Right forelimb (tissue), 1 donor: ENCODE measurements around the gene WBP2.
"Not testable (repeated sequence)": the region's sequence is repeated elsewhere in the genome, so short reads cannot be mapped to it uniquely, and the experiment has no call there.

Source experiments
- DNase-seq: peaks from one replicate; pipeline ENCODE4 v3.0.0-alpha.2; 2018

WBP2 gene

DNA sequence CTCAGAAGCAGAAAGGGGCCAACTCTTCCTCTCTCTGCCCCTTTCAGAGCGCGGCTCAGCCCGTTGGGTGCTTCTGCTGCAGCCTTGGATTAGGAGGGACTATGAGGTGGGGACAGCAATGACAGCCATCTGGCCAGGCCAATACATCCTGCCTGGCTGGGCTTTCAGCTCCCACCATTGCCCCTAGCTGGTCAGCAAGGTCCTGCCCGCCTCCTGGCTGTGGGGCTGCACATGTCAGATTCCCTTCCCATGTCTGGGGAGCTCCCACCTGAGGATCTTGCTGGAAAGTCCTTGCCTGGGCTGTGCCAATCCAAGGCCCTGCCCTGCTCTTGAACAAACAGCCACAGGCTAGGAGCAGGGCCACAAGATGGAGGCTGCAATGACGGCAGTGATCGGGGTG, 33.3 kb upstream of the WBP2 start:
- no peak for DNase-seq

DNA sequence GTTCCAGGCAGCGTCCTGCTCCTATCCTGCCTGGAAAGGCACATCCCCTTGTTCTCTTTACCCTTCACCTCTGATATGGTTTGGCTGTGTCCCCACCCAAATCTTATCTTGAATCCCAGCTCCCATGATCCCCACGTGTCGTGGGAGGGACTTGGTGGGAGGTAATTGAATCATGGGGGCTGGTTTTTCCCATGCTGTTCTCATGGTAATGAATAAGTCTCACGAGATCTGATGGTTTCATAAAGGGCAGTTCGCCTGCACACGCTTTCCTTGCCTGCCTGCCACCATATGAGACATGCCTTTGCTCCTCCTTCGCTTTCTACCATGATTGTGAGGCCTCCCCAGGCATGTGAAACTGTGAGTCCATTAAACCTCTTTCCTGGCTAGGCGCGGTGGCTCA, 30.7 kb upstream of the WBP2 start:
- not testable (repeated sequence) for DNase-seq

DNA sequence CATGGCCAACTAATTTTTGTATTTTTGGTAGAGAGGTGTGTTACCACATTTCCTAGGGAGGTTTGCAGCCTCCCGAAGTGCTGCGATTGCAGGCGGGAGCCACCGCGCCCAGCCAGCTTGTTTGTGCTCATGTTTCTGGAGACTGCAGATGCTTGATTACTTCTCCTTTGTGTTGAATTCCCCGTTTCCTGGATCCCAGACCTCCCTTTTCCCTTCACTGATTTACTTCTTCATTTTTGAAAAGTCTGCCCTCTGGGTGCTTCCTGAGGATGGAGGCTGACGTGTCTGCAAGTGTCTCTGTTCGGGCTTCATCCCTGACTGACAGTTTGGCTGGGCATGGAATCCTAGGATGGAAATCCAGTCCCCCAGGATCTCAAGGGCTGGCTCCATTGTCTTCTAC, 30.3 kb upstream of the WBP2 start:
- DNase-seq = no peak

DNA sequence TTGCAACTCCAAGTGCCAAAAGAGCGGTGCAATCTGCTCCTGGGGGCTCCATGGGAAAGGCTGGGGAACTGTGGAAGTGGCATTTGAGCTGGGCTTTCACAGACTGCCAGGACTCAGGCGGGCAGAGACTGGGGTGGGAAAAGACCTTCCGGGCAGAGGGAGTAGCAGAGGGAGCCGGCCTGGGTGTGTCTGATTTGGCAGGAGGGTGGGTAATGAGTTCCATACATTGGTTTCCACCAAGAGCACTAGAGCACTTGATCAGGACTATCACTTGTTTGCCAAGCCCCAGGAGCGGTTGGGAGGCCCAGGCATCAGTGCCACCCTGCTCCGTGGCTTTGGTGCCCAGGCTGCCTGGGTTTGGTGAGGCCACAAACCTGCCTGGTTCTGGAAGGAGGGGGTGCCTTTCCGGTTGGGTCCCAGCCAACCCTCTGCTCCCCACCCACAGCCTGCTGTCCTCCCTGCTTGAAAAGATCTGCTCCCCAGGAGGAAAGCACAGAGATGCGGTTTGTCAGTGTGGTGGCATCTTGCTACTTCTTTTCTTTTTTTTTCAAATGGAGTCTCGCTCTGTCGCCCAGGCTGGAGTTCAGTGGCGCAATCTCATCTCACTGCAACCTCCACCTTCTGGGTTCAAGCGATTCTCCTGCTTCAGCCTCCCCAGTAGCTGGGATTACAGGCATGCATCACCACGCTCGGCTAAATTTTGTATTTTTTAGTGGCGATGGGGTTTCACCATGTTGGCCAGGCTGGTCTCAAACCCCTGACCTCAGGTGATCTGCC, 26.7 kb upstream of the WBP2 start:
- no peak for DNase-seq

DNA sequence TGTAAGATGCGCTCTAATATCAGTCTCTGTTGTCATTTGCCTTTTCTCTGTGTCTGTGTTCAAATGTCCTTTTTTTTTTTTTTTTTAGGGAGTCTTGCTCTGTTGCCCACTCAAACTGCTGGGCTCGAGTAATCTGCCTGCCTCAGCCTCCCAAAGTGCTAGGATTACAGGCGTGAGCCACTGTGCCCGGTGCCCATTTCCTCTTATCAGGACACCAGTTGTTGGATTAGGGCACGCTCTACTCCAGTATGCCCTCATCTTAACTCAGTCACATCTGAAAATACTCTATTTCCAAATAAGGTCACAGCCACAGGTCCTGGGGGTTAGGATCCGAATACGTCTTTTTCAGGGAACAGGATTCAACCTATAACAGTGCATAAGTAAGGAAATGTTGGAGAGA, 25.1 kb upstream of the WBP2 start:
- no peak for DNase-seq

DNA sequence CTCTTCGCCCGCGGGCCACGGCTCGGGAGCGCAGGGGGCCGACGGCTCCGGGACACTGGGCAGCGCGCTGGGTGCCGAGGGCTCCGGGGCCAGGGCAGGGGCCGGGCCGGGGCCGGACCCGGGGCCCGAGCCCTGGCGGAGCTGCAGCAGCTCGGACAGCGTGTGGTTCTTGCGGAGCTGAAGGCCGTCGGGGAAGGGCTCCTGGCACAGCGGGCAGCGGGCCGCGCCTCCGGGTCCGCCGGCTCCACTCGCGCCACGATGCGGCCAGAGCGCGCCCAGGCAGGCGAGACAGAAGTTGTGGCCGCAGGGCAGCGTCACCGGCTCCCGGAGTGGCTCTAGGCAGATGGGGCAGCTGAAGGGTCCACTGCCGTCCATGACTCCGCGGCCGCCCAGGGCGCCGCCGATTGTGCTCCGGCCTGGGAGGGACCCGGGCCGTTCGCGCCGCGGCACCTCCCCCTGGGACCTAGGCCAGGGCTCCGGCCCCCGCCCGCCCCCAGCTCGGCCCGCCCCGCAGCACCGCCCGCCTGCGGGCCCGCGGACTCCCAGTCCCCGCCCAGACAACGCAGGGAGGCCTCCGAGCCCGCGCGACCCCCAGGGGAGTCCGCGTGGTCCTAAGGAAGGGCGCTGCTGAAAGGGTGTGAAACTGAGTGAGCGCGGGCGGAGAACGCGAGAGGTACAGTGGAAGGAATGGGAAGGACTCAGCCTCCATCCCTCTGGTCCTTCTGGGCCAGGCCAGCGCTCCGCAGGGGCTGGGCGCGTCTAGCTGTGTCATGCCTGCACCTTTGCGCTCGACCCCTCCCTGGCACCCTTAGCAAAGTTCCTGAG, 23.3 kb upstream of the WBP2 start, which contains the start of gene TRIM47:
TSS of gene TRIM47 (minus strand) at position 408 of the 825 bp plus-strand sequence. CDS start at position 375, 33 bp downstream.
- peak; percentile 86 for DNase-seq

DNA sequence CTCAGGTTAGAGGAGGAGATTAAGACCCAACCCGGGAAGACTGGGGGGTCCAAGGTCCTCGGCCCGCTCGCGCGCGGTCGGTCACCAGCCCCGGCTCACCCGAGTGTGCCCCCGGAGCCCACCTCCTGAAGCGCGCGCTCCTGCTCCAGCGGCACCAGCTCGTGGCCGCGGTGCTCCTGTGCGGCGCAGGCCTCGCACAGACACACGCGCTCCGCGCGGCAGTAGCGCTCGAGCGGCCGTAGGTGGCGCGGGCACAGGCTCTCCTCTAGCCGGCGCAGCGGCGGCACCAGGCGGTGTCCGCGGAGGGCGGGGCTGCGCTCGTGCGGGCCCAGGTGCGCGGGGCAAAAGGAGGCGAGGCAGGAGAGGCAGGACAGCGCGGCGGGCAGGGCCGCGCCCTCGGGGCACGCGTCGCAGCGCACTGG, 22.6 kb upstream of the WBP2 start:
- DNase-seq = peak; percentile 77

DNA sequence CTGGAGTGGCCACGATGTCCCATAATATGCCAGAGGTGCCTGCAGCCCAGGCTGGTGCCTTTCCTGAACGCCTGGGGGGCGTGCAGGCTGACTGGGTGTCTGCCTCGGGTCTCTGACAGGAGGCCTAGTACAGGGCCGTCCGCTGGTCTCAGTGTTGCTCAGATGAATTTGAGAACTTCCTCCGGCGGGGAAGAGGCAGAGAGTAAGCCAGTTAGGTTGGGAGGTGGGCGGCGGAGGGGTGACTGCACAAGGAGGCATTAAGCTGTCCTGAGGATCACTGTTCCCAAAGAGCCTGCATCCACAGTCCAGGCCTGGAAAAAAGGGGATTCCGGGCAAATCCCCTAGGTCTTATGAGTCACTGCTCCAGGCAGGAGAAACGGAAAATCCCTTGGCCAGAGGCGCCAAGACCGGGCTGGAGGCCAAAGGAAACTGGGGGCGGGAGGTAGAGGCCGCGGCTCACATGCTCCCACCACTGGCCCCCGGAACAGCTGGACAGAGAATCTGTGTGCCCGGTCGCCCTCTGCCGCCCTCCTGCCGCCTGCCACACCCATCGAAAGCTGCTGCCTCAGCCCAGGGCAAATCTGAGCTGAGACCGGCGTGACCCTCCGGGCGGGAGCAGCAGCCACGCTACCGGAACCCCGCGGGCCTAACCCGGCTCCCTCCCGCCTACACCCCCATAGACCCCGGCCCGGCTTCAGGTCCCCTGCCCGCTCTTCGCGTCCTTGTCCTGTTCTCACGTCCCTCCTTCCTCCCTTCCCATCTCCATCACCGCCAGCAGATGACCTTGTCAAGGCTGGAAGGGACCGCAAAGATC, 22.0 kb upstream of the WBP2 start:
- DNase-seq = peak; percentile 99

DNA sequence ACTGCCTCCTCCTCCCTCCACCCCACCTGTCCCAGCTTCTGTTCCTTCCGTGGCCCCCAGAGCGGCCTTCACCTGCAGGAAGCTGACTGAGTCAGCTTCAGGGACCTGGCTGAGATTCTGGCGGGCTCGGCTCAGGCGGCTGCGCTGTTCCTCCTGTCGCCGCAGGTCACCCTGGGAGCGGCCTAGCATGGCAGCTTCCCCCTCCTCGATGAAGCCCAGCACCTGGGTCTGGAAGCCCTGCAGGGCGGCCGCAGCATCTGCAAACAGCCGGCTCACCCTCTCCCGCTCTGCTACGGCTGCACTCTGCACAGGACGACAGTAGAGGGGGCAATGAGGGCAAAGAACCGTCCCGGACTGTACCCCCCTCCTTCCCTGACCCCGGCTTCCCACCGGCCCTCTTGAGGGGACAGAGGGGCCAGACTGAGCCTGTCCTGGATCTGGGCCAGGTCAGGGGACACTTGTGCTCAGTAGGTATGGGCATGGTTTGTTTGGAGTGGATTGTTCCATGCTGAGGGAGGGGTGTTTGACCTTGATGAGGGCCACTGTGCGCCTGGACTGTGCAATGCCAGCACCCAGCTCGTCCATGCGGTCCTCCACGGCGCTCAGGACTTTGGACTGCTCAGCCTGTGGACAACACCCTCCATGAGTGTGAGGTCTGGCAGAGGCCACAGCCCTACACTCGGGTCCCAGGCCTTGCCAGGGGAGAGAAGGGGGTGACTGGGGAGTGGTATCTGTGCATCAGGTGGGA, 21.2 kb upstream of the WBP2 start:
- no peak for DNase-seq

DNA sequence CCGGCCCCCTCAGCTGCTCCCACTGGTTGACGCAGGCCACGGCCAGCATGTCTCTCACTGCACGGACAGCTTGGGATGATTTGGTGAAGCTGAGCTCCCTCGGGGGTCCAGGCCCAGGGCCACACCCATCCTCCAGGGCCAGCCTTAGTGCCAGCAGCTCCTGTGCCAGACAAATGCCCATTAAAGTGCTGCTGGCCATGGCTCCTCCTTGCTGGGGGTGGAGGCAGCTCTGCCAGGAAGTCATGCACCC, 20.7 kb upstream of the WBP2 start:
- DNase-seq = no peak

DNA sequence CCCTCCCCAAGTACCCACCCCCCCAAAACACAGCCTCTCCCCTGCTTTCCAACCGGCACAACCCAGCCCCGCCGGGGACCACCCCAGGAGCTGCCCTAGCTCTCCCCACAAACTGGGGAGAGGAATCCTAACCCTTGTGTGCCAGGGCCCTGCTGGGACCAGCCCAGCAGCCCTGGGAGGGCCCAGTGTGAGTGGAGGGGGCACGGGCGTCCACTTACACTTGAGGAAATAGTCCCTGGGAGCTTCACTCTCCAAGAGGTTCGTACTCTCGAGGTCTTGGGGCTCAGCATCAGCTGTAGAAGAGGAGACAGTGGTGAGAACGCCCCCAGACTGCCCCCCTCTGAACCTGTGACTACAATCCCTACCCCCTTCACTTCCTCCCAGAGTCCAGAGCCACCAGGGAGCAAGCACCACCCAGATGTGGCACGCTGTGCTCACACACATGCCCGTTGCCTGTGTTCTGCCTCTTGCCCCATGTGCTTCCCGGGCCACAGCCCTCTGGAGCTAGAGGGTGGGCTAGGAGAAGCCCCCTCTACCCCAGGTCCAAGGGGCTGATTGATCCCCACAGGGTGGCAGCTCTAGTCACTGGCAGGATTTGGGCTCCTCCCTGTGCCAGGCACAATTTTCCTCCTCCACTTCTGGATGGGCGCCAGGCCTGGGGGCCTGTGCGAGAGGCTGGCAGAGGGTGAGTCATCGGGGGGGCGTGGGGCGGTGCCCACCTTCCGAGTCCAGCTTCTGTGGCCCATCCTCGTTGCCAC, 20.2 kb upstream of the WBP2 start:
- no peak for DNase-seq

DNA sequence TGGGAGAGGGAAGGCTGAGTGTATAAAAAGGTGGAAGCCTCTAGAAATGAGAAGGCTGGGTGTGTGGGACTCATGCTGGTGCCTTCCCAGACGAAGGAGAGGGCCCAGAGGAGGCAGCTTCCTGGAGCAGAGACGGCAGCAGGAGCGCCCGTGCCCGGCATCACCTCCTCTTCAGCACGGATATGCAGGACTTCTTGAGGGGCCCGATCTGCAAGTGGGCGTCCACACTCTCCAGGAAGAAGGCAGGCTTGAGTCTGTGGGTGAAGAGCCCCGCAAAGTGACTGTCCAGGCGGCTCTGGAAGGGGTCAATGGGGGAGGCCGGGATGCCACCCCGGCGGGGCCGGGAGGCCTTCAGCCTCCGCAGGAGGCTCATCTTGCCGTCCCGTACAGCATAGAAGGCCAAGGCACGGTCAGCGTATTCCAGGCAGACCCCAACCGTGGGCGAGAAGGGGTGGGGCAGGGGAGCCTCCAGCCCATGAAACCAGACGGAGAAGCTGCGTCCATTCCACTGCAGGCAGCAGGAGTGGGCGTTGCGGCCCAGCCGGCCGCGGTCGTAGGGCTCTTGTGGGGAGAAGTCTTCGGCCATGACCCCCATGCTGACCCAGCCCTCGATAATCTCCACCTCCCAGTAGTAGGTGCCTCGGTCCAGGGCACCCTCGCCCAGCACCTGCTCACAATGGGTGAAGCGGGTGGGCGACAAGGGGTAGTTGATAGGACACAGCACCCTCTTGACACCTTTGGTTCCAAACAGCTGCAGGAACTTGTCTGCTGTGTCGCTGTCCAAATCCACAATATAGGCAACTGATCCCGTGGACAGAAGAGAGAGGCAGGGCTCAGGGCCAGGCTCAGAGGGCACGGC, 19.4 kb upstream of the WBP2 start:
- no peak for DNase-seq

DNA sequence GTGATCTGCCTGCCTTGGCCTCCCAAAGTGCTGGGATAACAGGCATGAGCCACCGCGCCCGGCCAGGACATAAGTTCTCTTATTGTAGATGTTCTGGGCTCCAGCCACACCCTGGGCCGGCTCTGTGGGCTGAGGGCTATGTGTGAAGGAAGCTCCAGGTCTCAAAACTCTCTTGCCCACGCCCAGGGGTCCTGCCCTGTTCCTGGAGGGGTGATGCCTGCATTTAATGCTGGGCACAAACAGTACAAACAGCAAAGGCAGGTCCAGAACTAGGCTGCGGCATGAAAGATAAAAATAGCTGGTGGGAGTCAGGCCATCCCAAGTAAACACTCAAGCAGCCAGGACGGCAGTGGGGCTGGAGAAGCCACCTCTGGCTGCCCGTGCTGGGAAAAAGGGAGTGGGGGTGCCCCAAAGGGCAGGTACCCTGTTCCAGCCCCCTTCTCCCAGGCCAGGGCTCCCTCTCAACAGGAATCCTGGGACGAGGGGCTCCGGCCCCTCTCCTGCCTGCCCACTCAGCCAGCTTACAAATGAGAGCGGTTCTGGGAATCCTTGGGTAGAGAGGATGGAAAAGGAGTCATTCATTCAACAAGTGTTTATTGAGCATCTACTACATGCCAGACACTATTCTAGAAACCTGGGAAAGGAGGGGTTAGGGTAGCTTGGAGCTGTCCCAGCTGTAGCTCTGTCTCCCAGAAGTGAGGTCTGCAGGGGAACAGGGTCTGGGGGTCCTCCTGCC, 18.6 kb upstream of the WBP2 start:
- no peak for DNase-seq

DNA sequence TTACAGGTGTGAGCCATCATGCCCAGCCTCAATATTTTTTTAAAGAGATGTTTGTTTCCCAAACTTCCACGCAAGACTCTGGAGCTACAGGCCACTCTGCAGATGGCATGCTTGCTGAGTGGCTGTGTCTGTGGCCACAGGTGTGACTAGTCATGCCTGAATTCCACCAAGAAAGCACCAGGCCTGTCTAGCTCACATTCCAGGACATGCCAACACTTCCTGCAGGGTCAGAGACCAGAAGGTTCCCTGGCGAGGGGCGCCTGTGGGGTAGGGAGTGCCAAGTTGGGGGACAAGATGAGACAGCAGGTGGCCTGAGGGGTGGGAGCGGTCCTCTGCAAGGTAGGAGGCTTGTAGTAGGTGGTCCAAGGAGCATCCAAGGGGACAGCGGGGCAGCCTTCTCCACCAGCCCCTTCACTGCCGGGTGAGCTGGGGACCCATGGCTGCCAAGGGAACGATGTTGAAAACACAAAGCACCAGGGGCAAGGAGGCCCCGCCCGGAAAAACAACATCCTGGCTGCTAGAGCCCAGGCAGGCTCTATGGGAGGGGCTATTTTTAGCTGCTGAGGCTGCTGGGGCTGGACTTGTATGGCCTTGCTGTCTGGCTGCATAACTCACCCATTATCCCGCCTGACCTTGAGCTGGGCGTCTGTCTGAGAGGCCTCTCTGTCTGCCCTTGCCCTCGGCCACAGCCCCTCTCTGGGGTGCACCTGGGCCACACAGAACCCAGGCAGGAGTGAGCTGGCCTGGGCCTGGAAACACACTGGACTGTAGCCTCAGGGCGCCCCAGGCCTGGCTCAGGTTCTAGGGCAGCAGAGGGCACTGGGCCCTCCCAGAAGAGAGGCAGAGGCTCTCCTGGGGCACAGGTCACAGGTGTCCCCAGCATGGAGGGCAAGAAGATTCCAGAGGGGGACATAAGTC, 17.6 kb upstream of the WBP2 start:
- DNase-seq = peak; percentile 66

DNA sequence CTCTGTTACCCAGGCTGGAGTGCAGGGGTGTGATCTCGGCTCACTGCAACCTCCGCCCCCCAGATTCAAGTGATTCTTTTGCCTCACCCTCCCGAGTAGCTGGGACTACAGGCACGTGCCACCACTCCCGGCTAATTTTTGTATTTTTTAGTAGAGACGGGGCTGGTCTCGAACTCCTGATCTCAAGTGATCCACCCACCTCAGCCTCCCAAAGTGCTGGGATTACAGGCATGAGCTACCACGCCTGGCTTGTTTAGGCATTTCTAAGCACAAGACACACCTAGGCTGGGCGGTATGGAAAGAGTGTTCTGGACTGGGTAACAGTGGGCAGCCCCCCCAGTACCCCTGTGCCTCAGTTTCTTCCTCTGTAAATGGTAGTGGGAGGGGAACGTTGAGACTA, 15.1 kb upstream of the WBP2 start:
- DNase-seq = not testable (repeated sequence)

DNA sequence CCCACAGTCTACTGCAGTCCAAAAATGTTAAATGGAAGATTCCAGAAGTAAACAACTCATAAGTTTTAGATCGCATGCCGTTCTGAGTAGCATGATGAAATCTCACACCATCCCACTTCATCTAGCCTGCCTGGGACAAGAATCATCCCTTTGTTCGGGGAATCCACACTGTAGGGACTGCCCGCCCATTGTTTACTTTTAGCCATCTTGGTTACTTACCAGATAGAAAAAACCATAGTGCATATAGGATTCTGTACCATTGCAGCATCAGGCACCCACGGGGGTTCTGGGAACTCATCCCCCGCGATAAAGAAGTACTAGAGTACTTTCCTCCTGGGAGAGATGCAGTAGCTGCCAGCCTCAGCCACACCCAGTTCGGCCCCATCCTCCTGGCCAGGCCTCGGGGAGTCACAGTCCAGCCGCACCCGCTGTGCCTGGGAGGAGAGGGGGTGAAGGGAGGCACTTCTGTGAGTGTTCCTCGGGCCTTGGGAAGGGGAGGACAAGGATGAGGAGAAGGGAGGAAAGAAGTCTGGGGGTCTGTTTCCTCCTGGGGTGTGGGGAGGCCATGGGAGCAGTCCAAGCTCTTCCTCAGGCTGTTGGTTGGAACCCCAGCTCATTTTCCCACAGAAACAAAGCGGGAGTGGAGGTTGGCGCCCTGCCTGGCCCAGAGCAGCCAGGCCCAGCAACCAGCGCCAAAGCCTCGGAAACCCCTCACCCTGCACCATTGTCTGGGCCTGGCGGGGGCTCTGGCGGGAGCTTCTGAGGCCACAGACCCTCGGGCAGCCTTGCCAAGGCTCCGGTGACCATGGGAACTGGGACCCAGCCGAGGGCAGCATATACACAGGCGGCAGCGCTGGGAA, 14.4 kb upstream of the WBP2 start:
- no peak for DNase-seq

DNA sequence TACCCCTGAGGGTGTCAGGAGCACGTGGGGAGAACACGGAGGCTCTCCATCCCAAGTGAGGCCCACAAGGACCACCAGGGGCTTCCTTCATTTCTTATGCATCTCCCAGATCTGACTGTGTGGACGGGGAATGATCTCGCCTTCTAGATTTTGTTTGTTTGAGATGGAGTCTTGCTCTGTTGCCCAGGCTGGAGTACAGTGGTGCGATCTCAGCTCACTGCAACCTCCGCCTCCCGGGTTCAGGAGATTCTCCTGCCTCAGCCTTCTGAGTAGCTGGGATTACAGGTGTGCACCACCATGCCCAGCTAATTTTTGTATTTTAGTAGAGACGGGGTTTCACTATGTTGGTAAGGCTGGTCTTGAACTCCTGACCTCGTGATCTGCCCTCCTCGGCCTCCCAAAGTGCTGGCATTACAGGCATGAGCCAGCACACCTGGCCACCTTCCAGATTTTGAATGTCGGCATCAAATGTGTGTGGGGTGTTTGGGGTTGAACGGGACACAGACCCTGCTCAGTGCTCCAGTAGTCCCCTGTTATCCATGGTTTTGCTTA, 13.7 kb upstream of the WBP2 start:
- DNase-seq = not testable (repeated sequence)
